GM12878 (cell line): ENCODE results near the gene CDC27. TPM values are rescaled to one million over a fixed set of nuclear protein-coding genes. Genes with fewer than 3 reads are reported as not detected.

Source experiments
- ATAC-seq: fragments of 200-7000 bp; cut with Tn5 transposase; 3 replicates; pipeline ENCODE4 v1.9.1; 2020; ENCODE audit warnings: mild to moderate bottlenecking, moderate library complexity
- BruUV-seq: library from RNA; stranded (reverse); fragments of 400-500 nt; replicated peaks from 2 replicates; lab custom pipeline; 2021; lab: Mats Ljungman, UMichigan
- CTCF ChIA-PET: fragments of 300-600 bp; sonication (Branson Sonifier 250); formaldehyde crosslinking; extraction: SDS; loops from one replicate; lab custom pipeline; 2021; ENCODE audit warnings: inconsistent platforms; lab: Yijun Ruan, JAX
- POLR2A ChIA-PET: fragments of 350-600 bp; formaldehyde crosslinking; extraction: SDS; loops from one replicate; lab custom pipeline; 2021; ENCODE audit warnings: inconsistent platforms; lab: Charles Lee
- RAD21 ChIA-PET: fragments of 300-600 bp; sonication (Branson Sonifier 250); formaldehyde crosslinking; loops from one replicate; lab custom pipeline; 2023; ENCODE audit warnings: antibody characterized with exemption; ENCODE audit not compliant: unreplicated experiment; lab: Charles Lee
- SMC1A ChIA-PET: fragments of 300-600 bp; sonication (Branson Sonifier 250); formaldehyde crosslinking; loops from one replicate; lab custom pipeline; 2023; ENCODE audit not compliant: unreplicated experiment, uncharacterized antibody; lab: Charles Lee
- DNase-seq: peaks from one replicate; pipeline ENCODE4 v3.0.0-alpha.2; 2011; ENCODE audit warnings: low read depth, low spot score
- FAIRE-seq: peaks from 3 replicates; lab custom pipeline; 2011; peaks lifted over from hg19 to GRCh38; lab: Jason Lieb, UNC
- H2AFZ ChIP-seq: 2 replicates; pipeline ENCODE4 v1.6.0; 2011; ENCODE audit warnings: low read depth, low read length, control low read depth; ENCODE audit not compliant: control insufficient read depth
- H3K27ac ChIP-seq: 2 replicates; pipeline ENCODE4 v1.5.1; 2011; ENCODE audit warnings: control low read depth; ENCODE audit not compliant: control insufficient read depth, insufficient read depth
- H3K27me3 ChIP-seq, 2 experiments: replicated peaks in 1 of 2; 2 replicates each; pipeline versions ENCODE4 v1.6.0 to v1.6.1; 2011; ENCODE audit warnings: low read length in 1 of 2; ENCODE audit not compliant: control insufficient read depth in 2 of 2, insufficient read depth in 2 of 2
- H3K36me3 ChIP-seq, 2 experiments: 2 replicates each; pipeline ENCODE4 v1.5.1; 2011; ENCODE audit warnings: low read length in 1 of 2; ENCODE audit not compliant: control insufficient read depth in 2 of 2, insufficient read depth in 2 of 2
- H3K4me1 ChIP-seq: 2 replicates; pipeline ENCODE4 v1.6.1; 2011; ENCODE audit warnings: mild to moderate bottlenecking, low read length, moderate library complexity, mixed read lengths; ENCODE audit not compliant: control insufficient read depth, insufficient read depth
- H3K4me2 ChIP-seq: 2 replicates; pipeline ENCODE4 v1.6.0; 2011; ENCODE audit warnings: control low read depth; ENCODE audit not compliant: control insufficient read depth, insufficient read depth
- H3K4me3 ChIP-seq: fragments of 200-600 bp; sonication (generic); 2 replicates; pipeline ENCODE4 v1.5.1; 2016
- H3K79me2 ChIP-seq: 2 replicates; pipeline ENCODE4 v1.6.0; 2011; ENCODE audit warnings: low read length; ENCODE audit not compliant: control insufficient read depth, insufficient read depth
- H3K9ac ChIP-seq: 2 replicates; pipeline ENCODE4 v1.8.0; 2011; ENCODE audit warnings: low read length, control low read depth, mixed read lengths; ENCODE audit not compliant: control insufficient read depth, insufficient read depth
- H3K9me3 ChIP-seq: replicated peaks from 3 replicates; pipeline ENCODE4 v1.5.1; 2011; ENCODE audit warnings: mild to moderate bottlenecking, low read length; ENCODE audit not compliant: control insufficient read depth, insufficient read depth
- H4K20me1 ChIP-seq: 2 replicates; pipeline ENCODE4 v1.6.0; 2011; ENCODE audit not compliant: control insufficient read depth, insufficient read depth
- CBX5 ChIP-seq: sonication (generic); IDR thresholded peaks from 2 replicates; pipeline ENCODE4 v1.6.1; 2016; ENCODE audit warnings: low read depth, moderate library complexity, mild to moderate bottlenecking, inconsistent platforms
- CEBPB ChIP-seq, 2 experiments: fragments of 150-350 bp in 1 of 2; IDR thresholded peaks; 2 replicates each; pipeline ENCODE4 v1.6.1; 2012 to 2014; ENCODE audit warnings: low read depth in 2 of 2, low read length in 2 of 2, borderline replicate concordance in 1 of 2, inconsistent platforms in 1 of 2
- EZH2 ChIP-seq: IDR thresholded peaks from 2 replicates; pipeline ENCODE4 v1.6.1; 2012; ENCODE audit warnings: low read depth, mild to moderate bottlenecking, control low read depth, inconsistent platforms, low read length, borderline replicate concordance; ENCODE audit not compliant: control insufficient read depth
- IKZF2 ChIP-seq, 2 experiments: fragments of 450-650 bp; IDR thresholded peaks; 2 replicates each; pipeline ENCODE4 v1.6.1; 2017; ENCODE audit warnings: mild to moderate bottlenecking in 2 of 2, moderate library complexity in 2 of 2
- PBX3 ChIP-seq: IDR thresholded peaks from 2 replicates; pipeline ENCODE4 v1.6.1; 2011; ENCODE audit warnings: mild to moderate bottlenecking, low read depth, low read length, moderate library complexity; ENCODE audit not compliant: insufficient replicate concordance
- POLR2AphosphoS2 ChIP-seq: IDR thresholded peaks from 2 replicates; pipeline ENCODE4 v1.6.1; 2011; ENCODE audit warnings: low read depth, mild to moderate bottlenecking, low read length, improper control_type of control experiment, moderate library complexity
- ZNF274 ChIP-seq: IDR thresholded peaks from one replicate; pipeline ENCODE4 v1.8.0; 2011; ENCODE audit not compliant: insufficient read length, insufficient read depth
- WGBS: methylation state at CpG from one replicate; pipeline ENCODE4 v1.1.6; 2016; ENCODE audit warnings: low lambda C conversion rate; ENCODE audit not compliant: insufficient replicate concordance, insufficient coverage; ENCODE audit errors: missing lambda C conversion rate; 5-methylcytosine and 5-hydroxymethylcytosine counted together
- in situ Hi-C: fragments of 300-500 bp; cut with MboI; formaldehyde crosslinking; loops from 9 replicates; pipeline ENCODE4 v1.14.3; 2018; ENCODE audit warnings: mixed read lengths
- intact Hi-C: fragments of 100-400 bp; cut with micrococcal nuclease; formaldehyde crosslinking; loops from one replicate; pipeline ENCODE4 v1.14.2; 2022; ENCODE audit not compliant: unreplicated experiment
- polyA plus RNA-seq, 11 experiments: library from polyadenylated mRNA; depleted of rRNA in 4 of 11; unstranded in 6 of 11; stranded (reverse) in 5 of 11; fragments of >200 nt; fragmentation: Nextera tagmentation in 4 of 11; fragmentation: Illumina TruSeq in 1 of 11; extraction: Ambion mirVana in 4 of 11; extraction: Trizol in 1 of 11; gene quantifications; 1 replicate in 1 of 11; 2 replicates in 10 of 11; pipeline versions ENCODE4 v1.2.1 to v1.2.3, GENCODE V29; 2011 to 2016; ENCODE audit warnings: inconsistent platforms in 2 of 11, missing spikeins in 2 of 11, low read depth in 1 of 11
- total RNA-seq, 4 experiments: library from RNA; depleted of rRNA in 3 of 4; stranded (reverse); fragments of >200 nt in 3 of 4; fragmentation: Illumina TruSeq in 1 of 4; extraction: Trizol in 1 of 4; gene quantifications; 2 replicates each; pipeline versions ENCODE4 v1.2.1 to v1.2.3, GENCODE V29; 2013 to 2021

Gene CDC27
- total and polyA plus RNA-seq, 10 of the 15 experiments (the other 5 are each of a cell fraction or from before 2014, with no cell fraction given) = 23.2 to 138 (median 97.8) TPM

DNA sequence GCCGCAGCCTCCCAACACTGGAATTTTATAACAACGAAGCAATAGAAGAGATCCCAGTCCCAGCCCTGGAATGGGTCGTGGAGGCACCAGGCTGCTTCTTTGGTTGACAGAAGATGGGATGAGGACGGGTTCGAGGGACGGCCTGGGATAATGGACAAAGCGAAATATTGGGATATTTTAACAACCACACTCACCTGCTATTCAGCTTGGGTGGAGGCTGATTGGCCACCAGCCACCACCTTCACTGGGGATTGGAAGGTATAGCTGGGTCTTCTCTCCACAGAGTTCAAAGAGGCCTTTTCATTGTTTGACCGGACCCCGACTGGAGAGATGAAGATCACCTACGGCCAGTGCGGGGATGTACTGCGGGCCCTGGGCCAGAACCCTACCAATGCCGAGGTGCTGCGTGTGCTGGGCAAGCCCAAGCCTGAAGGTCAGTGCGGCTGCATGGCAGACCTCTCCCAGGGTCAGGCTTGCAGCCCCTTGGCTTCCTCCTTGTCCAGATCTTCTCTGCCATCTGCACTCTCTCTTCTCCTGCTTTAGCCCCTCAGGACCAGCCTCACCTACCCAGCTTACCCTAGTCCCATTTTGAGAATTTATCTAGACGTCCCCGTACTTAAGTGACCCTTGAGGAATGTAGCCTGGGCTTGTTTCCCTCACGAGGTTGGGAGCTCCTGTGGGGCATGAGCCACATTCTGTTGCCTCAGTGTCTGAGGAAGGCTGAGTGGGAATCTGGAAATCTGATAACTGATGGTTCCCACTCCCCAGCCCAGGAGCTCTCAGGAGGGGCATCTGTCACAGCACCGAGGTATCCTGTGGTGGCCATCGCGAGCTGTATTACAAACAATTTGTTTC, 30.8 kb upstream of the CDC27 start:
- Histone ChIP-seq H4K20me1 (no peaks in the 10 kb centered on the region), H3K36me3 (no peaks in the 10 kb centered on the region), H2AFZ (no peak overlapping the region; the same call in 1 of the 2 replicates), H3K9me3 (no peaks in the 10 kb centered on the region; the same call in 2 of the 3 replicates), H3K4me2 (no peak overlapping the region), H3K79me2 (no peaks in the 10 kb centered on the region), H3K27me3 (no peaks in the 10 kb centered on the region), H3K4me3 (no peak overlapping the region), H3K4me1 (peaks cover 9% of the 10 kb centered on the region), H3K9ac (no peak overlapping the region), H3K27ac (no peak overlapping the region)
- SMC1A ChIA-PET = interaction anchor here (0.9 to 4.8 kb wide), 9 partner anchors 10 to 445 kb away, joined by 3 to 46 read pairs (median 4); partner anchors contain the start of genes CDC27 and MYL4
- in situ Hi-C loops = no loop called here
- RAD21 ChIA-PET = interaction anchor here (1.1 to 2.5 kb wide), 3 partner anchors 9 to 13 kb away, joined by 3 to 13 read pairs (median 10); no protein-coding TSS in a partner anchor
- 80% methylated on average over 21 of the region's 21 CpGs for WGBS
- BruUV-seq = no TSS peak
- ATAC-seq = no peak
- POLR2A ChIA-PET = interaction anchor here (1.8 kb wide), 1 partner anchor 12 kb away, joined by 6 read pairs; no protein-coding TSS in a partner anchor
- DNase-seq = no peak
- no peak for TF ChIP-seq ZNF274
- no peak for TF ChIP-seq EZH2
- TF ChIP-seq IKZF2 (IDR thresholded peaks at IDR 0.05) = no peak
- TF ChIP-seq POLR2AphosphoS2 = no peak
- TF ChIP-seq CBX5 = no peak
- no peak for TF ChIP-seq CEBPB (IDR thresholded peaks at IDR 0.05; ENCODE audit: borderline replicate concordance in 1 of 2, low read depth in 2 of 2, low read length in 2 of 2)
- TF ChIP-seq PBX3 = no peak
- CTCF ChIA-PET = interaction anchor here (1.1 to 2.8 kb wide), 4 partner anchors 10 to 103 kb away, joined by 3 to 20 read pairs (median 4); partner anchors contain the start of gene EFCAB13
- no peak for FAIRE-seq
- intact Hi-C loops = no loop called here
